Measurements from ENCODE around the gene MRPL48.
"Not testable (repeated sequence)": the region's sequence is repeated elsewhere in the genome, so short reads cannot be mapped to it uniquely, and the experiment has no call there.

MRPL48 gene

DNA sequence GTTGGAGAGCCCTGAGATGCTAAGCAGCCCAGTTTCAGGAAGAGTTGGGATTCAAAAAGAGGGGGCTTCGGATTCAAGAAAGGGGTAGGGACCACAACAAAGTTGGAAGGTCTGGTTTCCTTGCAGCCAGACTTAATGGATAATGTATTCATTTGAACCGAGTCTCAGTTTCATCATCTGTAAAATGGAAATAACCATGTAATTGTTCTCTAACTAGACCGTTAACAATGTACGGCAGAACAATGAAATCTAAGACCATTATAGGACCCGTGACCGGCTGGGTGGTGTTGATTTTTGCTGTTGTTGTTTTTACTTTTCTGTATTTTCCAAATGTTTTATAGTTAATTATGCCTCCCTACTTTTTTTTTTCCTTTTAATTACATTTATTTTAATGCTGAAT, 6.4 kb upstream of the MRPL48 start:
- DNase-seq: no peak

DNA sequence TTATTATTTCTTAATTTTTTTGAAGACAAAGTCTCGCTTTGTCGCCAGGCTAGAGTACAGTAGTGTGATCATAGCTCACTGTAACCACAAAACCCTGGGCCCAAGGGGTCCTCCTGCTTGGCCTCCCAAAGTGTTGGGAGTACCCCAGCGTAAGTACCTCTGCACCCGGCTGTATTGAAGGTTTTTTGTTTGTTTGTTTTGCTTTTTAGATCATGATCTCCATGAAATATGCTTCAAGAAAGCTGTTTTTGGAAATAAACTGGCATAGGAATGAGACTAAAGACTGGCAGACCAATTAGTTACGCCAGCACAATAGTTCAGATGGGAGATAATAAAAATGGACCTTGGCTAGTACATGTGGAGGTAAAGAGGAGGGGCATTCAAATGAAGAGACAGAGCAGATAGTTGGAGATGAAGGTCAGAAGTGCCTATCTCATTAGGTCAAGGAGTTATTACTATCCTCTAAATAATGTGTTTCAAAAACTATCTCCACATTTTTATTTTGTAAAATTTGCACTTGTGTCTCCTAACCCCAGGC, 4.1 kb upstream of the MRPL48 start:
- DNase-seq: no peak

DNA sequence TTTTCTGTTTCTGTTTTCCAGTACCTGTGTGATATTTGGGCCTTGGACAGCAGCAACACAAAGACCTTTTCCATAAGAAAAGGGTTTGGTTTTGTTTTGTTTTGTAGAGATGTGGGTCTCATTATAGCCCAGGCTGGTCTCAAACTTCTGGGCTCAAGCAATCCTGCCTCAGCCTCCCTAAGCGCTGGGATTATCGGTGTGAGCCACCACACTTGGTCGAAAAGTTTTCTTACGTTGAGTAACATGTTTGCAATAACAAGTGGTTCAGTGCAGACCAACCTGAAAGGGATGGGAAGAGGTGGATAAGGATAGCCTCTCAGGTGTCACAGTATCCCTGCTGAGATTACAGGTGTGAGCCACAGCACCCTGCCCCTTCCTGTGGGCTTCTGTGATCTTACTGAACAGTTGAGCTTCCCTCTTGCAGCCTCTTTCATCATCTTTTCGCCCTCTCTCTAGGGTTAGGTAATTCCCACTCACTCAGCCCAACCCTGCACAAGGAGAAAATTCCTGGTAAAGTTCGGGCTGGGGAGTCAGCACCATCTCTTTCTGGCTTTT, 3.5 kb upstream of the MRPL48 start:
- DNase-seq: no peak

DNA sequence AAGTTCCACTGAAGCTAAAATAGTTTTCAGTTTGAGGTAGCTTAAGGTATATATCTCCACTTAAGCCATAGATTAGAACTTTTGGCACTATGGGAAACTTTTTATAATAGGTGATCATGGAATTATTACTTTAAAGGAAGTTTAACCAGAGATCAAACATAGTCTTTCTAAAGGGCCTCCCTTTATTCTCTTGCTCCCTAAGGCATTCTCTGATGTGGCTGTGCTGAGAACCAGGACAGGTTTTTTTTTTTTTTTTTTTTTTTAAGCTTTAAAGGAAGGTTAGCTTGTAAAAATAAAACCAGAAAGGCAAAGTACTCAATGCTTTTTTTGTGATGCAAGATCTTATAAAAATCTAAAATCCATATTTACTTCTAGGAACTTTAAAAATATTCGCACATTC, 2.9 kb upstream of the MRPL48 start:
- no peak for DNase-seq

DNA sequence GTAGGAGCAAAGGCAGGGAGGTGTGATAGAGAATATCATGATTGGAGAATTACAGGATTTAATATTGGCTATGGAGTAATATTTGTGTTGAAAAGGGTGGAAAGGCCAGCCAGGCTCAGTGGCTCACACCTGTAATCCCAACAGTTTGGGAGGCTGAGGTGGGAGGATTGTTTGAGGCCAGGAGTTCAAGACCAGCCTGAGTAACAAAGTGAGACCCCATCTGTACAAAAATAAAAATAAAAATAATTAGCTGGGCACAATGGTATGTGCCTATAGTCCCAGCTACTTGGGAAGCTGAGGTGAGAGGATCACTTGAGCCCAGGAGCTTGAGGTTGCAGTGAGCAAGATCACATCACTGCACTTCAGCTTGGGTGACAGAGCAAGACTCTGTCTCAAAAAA, 2.2 kb upstream of the MRPL48 start:
- DNase-seq: not testable (repeated sequence)

DNA sequence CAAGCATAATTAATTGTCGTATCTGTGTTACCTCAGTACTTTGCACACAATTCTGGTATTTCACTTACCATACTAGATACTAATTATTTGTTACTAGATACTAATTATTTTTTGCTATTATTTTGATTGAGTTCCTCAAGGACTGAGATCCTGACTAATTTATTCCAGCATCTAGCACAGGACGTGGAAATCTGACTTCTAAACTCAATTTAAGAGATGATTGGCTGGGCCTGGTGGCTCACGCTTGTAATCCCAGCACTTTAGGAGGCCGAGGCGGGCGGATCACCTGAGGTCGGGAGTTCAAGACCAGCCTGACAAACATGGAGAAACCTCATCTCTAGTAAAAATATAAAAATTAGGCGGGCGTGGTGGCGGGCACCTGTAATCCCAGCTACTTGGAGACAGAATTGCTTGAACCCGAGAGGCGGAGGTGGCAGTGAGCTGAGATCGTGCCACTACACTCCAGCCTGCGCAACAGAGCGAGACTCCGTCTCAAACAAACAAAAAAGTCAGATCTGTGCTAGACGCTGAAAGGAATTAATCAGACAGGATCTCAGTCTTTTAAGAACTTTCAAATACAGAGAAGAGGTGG, 527 bp upstream of the MRPL48 start:
- no peak for DNase-seq

DNA sequence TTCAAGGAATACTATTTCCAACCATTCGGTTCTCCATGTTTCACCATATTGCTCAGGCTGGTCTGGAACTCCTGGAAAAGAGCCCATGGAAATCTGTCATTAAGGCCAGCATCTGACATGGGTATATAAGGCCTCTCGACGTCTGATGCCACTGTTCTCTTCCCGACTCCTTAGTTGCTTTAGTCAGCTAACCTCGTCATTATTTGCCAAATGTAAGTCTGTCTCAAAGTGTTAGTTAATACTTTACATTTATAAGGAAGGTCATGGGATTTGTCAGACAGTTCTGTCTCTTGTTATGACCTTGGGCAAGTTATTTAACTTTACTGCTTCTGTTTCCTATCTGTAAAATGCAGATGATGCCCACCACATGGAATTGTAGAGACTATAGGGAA, 1.6 kb downstream of the MRPL48 start:
- no peak for DNase-seq

DNA sequence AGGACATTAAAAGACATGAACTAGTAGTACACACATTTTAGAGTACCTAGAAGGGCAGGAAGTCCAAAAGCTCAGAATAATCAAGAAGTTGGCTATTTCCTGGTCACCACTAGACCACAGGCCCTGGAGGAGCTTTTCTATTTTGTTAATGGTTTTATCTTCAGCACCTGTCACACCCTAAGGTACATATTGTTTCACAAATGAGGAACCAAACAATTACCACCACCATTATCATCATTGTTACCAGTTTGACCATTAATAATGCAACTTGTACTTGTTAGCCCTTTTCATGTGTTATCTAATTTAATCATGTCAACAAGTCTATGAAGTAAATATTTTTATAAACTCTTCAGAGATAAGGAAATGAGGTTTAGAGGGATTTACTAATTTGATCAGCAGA, 4.9 kb downstream of the MRPL48 start:
- no peak for DNase-seq

DNA sequence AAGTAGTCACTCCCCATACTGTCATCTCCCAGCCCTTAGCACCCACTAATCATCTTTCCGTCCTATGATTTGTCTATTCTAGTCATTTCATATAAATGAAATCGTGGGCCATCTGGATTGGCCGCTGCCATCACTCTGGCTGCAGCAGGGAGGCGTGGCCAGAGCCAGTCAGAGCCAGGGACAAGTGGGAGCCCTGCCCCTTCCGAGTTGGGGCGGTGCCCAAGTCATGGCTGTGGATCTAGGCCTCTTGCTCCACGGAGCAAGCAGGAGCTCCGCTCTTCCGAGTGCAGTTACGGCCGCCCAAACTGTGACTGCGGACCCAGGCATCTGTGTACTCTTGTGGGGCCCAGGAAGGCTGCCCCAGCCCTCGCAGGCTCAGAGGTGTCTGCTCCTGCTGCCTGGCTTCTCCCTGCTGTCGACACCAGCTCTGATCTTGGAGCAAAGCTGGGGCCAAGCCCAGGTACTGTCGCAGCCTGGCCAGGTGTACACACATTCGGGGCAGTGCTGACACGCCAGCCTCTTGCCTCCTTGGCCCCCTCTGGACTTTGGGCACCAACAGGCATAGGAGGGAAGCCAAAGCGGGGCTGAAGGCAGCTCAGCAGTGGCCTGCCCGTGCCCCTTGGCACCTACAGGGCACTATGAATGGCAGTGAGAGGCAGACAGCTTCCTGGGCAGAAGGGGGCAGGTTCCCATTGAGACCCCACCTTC, 8.4 kb downstream of the MRPL48 start:
- DNase-seq: no peak

DNA sequence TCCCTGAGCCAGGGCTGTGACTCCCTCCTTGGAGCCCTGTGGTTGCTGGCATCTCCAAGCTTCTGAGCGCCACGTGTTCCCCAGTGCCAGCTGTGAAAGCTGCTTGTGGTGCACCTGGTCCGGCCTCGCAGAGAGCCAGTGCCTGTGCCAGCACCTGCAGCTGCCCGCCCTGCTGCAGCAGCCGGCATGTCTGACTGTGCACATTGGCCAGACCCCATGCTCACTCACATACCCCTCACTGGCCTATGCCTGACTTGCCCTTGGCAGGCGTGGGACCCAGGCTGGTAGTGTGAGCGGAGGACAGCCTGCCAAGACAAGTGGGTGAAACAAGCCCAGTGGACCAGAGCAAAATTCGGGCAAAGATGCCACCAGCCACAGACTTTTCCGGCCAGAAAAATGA, 9.8 kb downstream of the MRPL48 start:
- no peak for DNase-seq

DNA sequence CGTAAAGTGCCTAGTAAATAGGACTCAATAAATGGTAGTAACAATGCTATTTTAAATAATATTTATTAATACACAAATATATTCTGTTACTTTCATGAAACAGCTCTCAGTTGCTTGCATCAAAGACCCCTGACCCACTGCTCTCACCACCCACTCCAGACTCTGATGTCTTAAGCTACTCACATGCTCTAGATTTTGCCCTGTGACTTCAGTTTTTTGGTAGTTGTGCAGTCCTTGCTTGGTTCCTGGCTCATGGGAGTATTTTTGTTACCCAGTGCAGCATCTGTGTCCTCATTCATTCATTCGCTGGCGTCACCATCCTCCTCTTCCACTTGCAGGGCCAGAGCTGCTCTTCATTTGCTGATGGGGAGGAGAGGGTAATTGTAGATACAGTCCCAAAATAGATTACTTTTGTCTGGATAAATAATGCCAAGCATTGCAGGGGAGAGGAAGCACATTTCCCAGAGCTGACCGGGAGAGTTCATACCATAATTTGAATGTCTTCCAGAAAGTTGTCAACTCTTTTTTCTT, 12.7 kb downstream of the MRPL48 start:
- no peak for DNase-seq

DNA sequence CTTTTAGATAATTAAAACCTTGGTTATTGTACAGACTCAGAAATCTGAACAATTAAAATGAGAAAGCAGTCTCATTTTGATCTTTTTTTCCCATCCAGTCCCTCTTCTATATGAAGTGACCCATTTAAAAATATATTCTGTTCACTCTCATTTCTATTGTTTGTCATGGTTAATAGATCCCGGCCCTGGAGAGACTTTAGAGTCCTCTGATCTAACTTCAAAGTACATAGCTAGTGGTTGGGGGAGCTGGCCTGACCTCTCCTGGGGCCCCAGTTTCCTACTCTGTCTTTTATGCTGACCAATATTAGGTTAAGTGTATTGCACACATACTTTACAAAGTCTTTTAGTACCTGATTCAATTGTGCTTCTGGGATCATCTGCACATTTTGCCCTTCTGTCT, 13.5 kb downstream of the MRPL48 start:
- no peak for DNase-seq

DNA sequence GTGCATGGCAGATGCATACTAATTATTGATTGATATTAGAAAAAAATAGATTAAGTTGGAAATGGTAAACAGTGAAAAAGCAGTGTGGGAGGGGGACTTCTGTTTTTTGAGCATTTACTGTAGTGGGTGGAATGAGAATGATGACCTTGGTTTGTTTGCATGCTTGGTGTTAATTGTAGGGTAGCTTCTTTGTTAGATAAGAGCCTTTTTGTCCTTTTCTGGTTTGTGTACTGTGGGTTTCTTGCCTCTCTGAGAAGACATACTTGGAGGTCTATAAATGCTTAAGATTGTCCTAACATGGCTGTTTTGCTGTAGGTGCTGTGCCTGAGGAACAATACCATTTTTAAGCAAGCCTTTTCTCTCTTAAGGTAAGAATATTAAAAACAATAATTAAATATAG, 17.0 kb downstream of the MRPL48 start:
- DNase-seq: no peak

DNA sequence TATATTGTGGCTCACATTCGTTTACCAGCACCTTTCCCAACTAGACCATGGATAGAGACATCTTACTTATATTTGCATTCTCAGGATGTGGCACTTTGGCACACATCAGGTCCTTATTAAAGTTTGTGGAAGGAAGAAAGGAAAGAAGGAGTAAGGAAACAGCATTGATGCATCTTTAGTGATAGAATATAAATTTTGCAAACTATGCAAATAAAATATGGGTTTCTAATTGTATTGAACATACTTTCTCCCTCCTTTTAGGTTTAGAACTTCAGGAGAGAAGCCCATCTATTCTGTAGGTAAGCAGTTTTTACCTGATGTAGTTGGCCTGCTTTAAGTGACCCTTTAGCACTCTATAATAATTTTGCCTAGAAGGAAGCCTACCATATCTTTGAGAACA, 20.4 kb downstream of the MRPL48 start:
- DNase-seq: no peak

DNA sequence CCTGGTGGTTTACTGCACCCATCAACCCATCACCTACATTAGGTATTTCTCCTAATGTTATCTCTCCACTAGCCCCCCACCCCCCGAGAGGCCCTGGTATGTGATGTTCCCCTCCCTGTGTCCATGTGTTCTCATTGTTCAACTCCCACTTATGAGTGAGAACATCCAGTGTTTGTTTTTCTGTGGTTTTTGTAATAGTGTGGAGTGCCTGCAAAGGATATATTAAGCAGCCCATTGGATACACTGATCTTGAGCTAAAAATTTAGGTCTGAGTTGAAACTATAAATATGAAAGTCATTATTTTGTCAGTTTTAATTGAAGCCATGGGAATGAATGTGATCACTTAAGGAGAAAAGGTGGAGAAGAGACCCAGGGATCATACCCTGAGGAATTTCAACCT, 23.0 kb downstream of the MRPL48 start:
- no peak for DNase-seq

DNA sequence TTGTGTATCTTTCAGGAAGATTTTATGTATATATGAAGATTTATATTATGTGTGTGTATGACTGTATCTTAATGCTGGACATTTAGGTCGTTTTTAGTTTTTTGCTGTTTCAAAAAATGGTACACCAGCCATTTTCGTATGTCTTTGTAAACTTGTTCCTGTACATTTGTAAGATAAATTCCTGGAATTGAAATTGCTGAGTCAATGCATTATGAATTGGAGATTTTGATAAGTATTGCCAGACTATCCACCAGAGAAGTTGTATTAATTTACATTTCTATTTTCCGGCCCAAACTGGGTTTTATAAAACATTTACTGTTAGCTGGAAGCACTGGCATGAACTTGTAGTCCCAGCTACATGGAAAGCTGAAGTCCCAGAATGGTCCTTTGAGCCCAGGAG, 24.6 kb downstream of the MRPL48 start:
- no peak for DNase-seq

DNA sequence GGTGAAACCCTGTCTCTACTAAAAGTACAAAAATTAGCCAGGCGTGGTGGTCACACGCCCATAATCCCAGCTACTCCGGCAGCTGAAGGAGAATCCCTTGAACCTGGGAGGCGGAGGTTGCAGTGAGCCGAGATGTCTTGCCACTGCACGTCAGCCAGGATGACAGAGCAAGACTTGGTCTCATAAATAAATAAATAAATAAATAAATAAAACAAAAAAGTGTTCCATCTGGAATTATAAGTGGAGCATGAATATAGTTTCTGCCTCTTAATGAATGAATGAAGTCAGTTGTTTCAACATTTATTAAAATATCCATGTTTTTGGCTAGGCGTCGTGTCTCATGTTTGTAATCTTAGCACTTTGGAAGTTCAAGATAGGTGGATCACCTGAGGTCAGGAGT, 27.1 kb downstream of the MRPL48 start:
- no peak for DNase-seq

DNA sequence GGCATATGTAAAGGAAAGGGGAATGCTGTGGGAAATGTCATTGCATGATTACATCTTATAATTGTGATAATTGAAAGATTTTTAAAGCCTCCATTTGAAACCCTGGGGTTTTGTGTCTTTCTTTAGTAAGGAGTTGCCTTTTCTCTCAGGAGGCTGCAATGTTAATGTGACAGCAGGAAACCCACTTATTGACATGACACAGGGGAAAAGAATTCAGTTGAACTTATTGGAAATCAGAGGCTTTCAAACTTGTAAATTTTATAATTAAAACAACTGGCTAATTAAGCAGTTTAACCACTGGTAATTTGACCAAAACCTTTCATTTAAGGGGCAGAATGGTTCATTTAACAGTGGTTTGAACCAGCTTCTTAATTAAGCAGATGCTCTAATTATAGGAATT, 31.2 kb downstream of the MRPL48 start:
- DNase-seq: no peak

DNA sequence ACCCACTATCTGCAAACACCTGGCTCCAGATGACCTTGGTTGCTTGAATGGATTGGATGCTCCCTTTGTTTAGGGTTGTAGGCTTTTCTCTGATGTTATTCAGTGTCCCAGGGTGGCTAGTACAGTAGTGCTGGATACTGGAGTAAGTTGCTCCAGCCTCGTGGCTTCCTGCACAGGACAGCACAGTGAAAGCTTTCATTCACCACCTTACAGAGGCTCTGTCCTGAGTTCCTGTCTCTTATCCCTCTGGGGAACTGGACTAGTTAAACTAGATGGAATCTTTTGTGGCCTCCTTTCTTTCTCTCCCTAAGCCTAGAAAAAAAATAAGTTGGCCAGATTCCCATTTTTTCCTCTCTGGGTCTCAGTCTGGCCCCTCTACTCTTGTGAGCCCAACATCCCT, 42.6 kb downstream of the MRPL48 start:
- no peak for DNase-seq

DNA sequence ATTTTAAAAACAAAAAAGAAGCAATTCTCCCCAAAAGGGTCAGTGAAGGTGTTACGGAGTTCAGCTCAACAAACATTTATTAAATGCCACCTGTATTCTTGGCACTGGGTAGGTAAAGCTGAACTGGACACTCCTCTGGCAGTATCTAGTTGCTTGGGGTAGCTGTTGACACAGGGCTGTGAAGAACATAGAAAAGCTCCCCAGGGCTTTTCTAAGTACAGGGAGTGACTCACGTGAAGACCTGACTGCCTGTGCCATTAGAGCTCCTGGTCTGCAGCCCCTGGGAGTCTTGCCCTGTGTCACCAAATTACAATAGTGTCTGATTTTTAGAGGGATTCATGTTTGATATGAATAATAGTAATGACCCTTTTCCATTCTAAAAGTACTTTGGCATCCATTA, 45.4 kb downstream of the MRPL48 start:
- no peak for DNase-seq

DNA sequence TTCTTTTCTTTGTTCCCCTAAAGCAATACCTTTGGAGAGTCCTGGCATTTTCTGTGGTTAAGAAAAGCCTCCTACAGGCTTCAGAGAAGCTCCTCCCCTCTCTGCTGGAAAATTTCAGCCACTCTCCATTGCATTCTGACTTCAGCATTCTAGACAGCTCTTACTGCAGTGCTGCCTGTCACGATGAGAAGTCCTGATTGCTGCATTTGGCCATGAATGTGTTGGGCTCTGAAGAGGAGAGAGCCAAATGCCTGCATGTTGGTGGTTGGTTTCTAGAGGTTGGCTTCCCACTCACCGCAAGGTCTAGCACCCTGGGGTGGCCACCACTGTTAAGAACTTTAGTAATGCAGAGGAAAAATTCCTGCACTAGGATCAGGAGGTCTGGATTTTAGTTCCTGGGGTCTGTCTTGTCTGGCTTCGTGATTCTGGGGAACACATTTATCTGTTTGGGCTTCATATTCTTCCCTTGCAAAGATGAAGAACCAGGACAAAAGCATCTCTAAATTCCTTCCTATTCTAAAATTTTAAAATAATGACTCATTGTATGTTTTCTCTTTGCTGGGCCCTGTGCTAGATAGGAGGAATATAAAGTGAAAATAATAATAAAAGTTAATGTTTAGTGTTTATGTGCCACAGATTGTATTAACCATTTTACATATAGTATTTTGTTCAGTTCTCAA, 50.9 kb downstream of the MRPL48 start:
- DNase-seq: no peak

DNA sequence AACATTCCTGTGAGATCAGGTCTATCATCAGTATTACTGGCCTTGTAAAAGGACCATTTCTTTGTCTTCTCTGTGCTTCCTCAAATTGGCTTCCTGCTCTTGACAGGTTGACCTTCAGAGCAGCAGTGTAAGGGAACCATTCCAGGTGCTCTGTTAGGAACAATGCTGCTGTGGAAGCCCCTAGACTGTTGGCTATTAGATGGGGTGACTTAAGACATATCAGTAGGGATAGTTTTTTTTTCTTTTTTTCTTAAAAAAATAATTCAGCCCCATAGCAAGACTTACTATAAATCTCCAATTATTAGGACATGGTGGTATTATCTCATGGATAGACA, 51.4 kb downstream of the MRPL48 start:
- no peak for DNase-seq

DNA sequence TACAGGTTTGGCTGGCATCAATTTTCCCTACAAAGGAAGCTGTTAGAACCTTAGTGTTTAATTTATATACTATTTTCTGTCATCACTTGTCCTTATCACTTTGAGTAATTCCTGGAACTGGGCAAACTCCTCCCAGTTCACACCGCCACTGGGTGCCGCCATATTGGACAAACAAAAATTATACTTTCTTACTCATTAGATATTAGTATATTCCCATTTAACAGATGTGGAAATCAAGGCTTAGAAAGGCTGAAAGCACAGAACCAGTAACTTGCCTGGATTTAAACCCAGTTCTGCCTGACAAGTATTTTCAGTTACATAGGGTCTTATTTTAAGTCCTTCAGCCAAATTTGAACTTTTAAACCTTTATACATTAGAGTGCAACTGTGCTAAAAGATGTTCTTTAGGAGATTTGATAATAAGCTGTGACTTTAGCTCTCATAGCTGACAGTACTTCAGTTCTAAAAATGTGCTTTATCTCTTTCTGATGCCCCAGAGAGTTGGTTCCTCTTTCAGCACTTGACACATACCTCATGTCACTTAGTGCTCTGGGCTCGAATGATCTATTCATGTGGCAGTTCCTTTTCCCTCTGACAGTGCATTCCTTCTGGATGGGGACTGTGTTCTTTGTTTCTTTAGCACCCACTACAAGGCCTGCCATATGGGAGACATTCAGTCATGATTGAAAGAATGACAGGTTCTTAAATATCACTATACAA, 63.5 kb downstream of the MRPL48 start:
- no peak for DNase-seq

Measured in CD4-positive, alpha-beta T cell treated with Interleukin-10 for 1 hour (primary cell).